IMR-90 (cell line): Measurements from ENCODE around the gene PRRC2B. TPM values are rescaled to one million over a fixed set of nuclear protein-coding genes. Genes with fewer than 3 reads are reported as not detected.

ENCODE experiments used
- ATAC-seq: fragments of 200-7000 bp; cut with Tn5 transposase; 2 replicates; pipeline ENCODE4 v1.9.1; 2020; ENCODE audit warnings: low read depth, mild to moderate bottlenecking, moderate library complexity
- BruUV-seq: library from RNA; stranded (reverse); fragments of 400-500 nt; replicated peaks from 2 replicates; lab custom pipeline; 2021; lab: Mats Ljungman, UMichigan
- CTCF ChIA-PET: fragments of 300-600 bp; formaldehyde crosslinking; extraction: SDS; loops from one replicate; lab custom pipeline; 2021; ENCODE audit warnings: antibody characterized with exemption; lab: Yijun Ruan, JAX
- POLR2A ChIA-PET: fragments of 300-600 bp; sonication (Branson Sonifier 250); formaldehyde crosslinking; loops from one replicate; lab custom pipeline; 2022; ENCODE audit warnings: antibody characterized with exemption; ENCODE audit not compliant: unreplicated experiment; lab: Charles Lee
- DNase-seq: peaks from one replicate; pipeline ENCODE4 v3.0.0; 2013
- H2AFZ ChIP-seq: replicated peaks from 2 replicates; pipeline ENCODE3; 2013; ENCODE audit warnings: low read length, mild to moderate bottlenecking; ENCODE audit not compliant: poor library complexity
- H2AK5ac ChIP-seq: 2 replicates; pipeline ENCODE4 v1.6.1; 2013; ENCODE audit warnings: low read depth, low read length, inconsistent platforms
- H2AK9ac ChIP-seq: replicated peaks from 2 replicates; pipeline ENCODE3; 2013; ENCODE audit warnings: mild to moderate bottlenecking, low read depth, low read length, moderate library complexity; ENCODE audit not compliant: poor library complexity
- H2BK120ac ChIP-seq: 2 replicates; pipeline ENCODE4 v1.6.1; 2013; ENCODE audit warnings: low read depth, low read length, inconsistent platforms
- H2BK15ac ChIP-seq: 3 replicates; pipeline ENCODE4 v1.6.1; 2013; ENCODE audit warnings: low read depth, low read length, inconsistent platforms
- H2BK20ac ChIP-seq: 2 replicates; pipeline ENCODE4 v1.6.1; 2013; ENCODE audit warnings: low read depth, mild to moderate bottlenecking, inconsistent platforms, low read length, moderate library complexity
- H2BK5ac ChIP-seq: 2 replicates; pipeline ENCODE4 v1.6.1; 2013; ENCODE audit warnings: mild to moderate bottlenecking, low read depth, low read length, inconsistent platforms; ENCODE audit not compliant: poor library complexity, severe bottlenecking
- H3K14ac ChIP-seq: replicated peaks from 2 replicates; pipeline ENCODE4 v1.6.1; 2013; ENCODE audit warnings: low read depth, low read length, inconsistent platforms
- H3K18ac ChIP-seq: 2 replicates; pipeline ENCODE4 v1.6.1; 2013; ENCODE audit warnings: low read depth, low read length, control low read depth
- H3K23ac ChIP-seq: 2 replicates; pipeline ENCODE4 v1.6.1; 2013; ENCODE audit warnings: low read depth, low read length, inconsistent platforms
- H3K27ac ChIP-seq: 2 replicates; pipeline ENCODE4 v1.5.1; 2013; ENCODE audit warnings: mild to moderate bottlenecking, control low read depth, low read length; ENCODE audit not compliant: insufficient read depth
- H3K27me3 ChIP-seq: 2 replicates; pipeline ENCODE4 v1.6.1; 2013; ENCODE audit warnings: low read length; ENCODE audit not compliant: control insufficient read depth, insufficient read depth
- H3K36me3 ChIP-seq: 2 replicates; pipeline ENCODE4 v1.6.1; 2013; ENCODE audit warnings: low read length, mixed read lengths; ENCODE audit not compliant: control insufficient read depth, insufficient read depth
- H3K4ac ChIP-seq: 2 replicates; pipeline ENCODE4 v1.6.1; 2013; ENCODE audit warnings: low read depth, low read length, inconsistent platforms
- H3K4me1 ChIP-seq: 2 replicates; pipeline ENCODE4 v1.6.1; 2013; ENCODE audit warnings: low read length, mixed read lengths; ENCODE audit not compliant: control insufficient read depth, insufficient read depth
- H3K4me2 ChIP-seq: 2 replicates; pipeline ENCODE4 v1.6.1; 2013; ENCODE audit warnings: low read depth, mild to moderate bottlenecking, control low read depth, low read length, moderate library complexity
- H3K4me3 ChIP-seq: 2 replicates; pipeline ENCODE4 v1.5.1; 2013; ENCODE audit warnings: low read depth, mild to moderate bottlenecking, control low read depth, low read length, moderate library complexity; ENCODE audit not compliant: insufficient read depth
- H3K56ac ChIP-seq: 2 replicates; pipeline ENCODE4 v1.6.1; 2013; ENCODE audit warnings: low read length, inconsistent platforms; ENCODE audit not compliant: insufficient read depth; ENCODE audit errors: extremely low read depth
- H3K79me1 ChIP-seq, 2 experiments: 2 replicates each; pipeline ENCODE4 v1.6.1; 2013; ENCODE audit warnings: low read length in 2 of 2, inconsistent platforms in 1 of 2, low read depth in 1 of 2
- H3K9ac ChIP-seq: 2 replicates; pipeline ENCODE4 v1.6.1; 2013; ENCODE audit warnings: low read depth, low read length, control low read depth
- H3K9me1 ChIP-seq: 2 replicates; pipeline ENCODE4 v1.6.1; 2013; ENCODE audit warnings: low read length, inconsistent platforms; ENCODE audit not compliant: insufficient read depth
- H3K9me3 ChIP-seq: 2 replicates; pipeline ENCODE4 v1.6.1; 2013; ENCODE audit warnings: low read length; ENCODE audit not compliant: control insufficient read depth, insufficient read depth
- H4K20me1 ChIP-seq: 2 replicates; pipeline ENCODE4 v1.6.1; 2013; ENCODE audit warnings: low read length, inconsistent platforms; ENCODE audit not compliant: insufficient read depth
- H4K5ac ChIP-seq: 2 replicates; pipeline ENCODE4 v1.6.1; 2013; ENCODE audit warnings: mild to moderate bottlenecking, low read depth, low read length, control low read depth
- H4K8ac ChIP-seq, 2 experiments: 2 replicates each; pipeline ENCODE4 v1.6.1; 2013; ENCODE audit warnings: low read depth in 2 of 2, low read length in 2 of 2, control low read depth in 1 of 2, inconsistent platforms in 1 of 2
- H4K91ac ChIP-seq: 2 replicates; pipeline ENCODE4 v1.6.1; 2013; ENCODE audit warnings: low read depth, low read length, inconsistent platforms; ENCODE audit not compliant: insufficient read depth
- CEBPB ChIP-seq: IDR thresholded peaks from 2 replicates; pipeline ENCODE4 v1.6.1; 2012; ENCODE audit warnings: low read depth, low read length, improper control_type of control experiment
- ELK1 ChIP-seq: fragments of 150-350 bp; IDR thresholded peaks from 2 replicates; pipeline ENCODE4 v1.6.1; 2016; ENCODE audit warnings: low read depth, mild to moderate bottlenecking, low read length, moderate library complexity, borderline replicate concordance
- FOS ChIP-seq: fragments of 150-350 bp; IDR thresholded peaks from 2 replicates; pipeline ENCODE4 v1.6.1; 2016; ENCODE audit warnings: low read depth, low read length
- MAZ ChIP-seq: IDR thresholded peaks from 2 replicates; pipeline ENCODE4 v1.6.1; 2012; ENCODE audit warnings: low read depth, mild to moderate bottlenecking, low read length, improper control_type of control experiment, moderate library complexity, borderline replicate concordance
- NFE2L2 ChIP-seq: fragments of 150-350 bp; IDR thresholded peaks from 2 replicates; pipeline ENCODE4 v1.6.1; 2016; ENCODE audit warnings: low read depth, mild to moderate bottlenecking, low read length
- POLR2A ChIP-seq: IDR thresholded peaks from 2 replicates; pipeline ENCODE4 v1.6.1; 2012; ENCODE audit warnings: mild to moderate bottlenecking, low read depth, low read length
- RFX5 ChIP-seq: IDR thresholded peaks from 2 replicates; pipeline ENCODE4 v1.8.0; 2012; ENCODE audit warnings: low read depth, mild to moderate bottlenecking, low read length, moderate library complexity
- WGBS, 2 experiments: methylation state at CpG; one replicate each; pipeline versions ENCODE4 v1.1.5 to v1.1.7; 2013; ENCODE audit warnings: missing lambda C conversion rate in 2 of 2; ENCODE audit not compliant: insufficient read length in 1 of 2; ENCODE audit errors: extremely low coverage in 2 of 2; 5-methylcytosine and 5-hydroxymethylcytosine counted together
- dilution Hi-C: fragments of 300-500 bp; cut with HindIII; formaldehyde crosslinking; loops from one replicate; pipeline ENCODE4 v1.14.3; 2018; ENCODE audit warnings: low sequenced_read_pairs; ENCODE audit not compliant: unreplicated experiment
- in situ Hi-C: fragments of 300-500 bp; cut with MboI; formaldehyde crosslinking; loops from 3 replicates; pipeline ENCODE4 v1.14.3; 2019; ENCODE audit warnings: low sequenced_read_pairs, inconsistent platforms, mixed read lengths
- intact Hi-C: fragments of 100-400 bp; cut with micrococcal nuclease; formaldehyde crosslinking; loops from 2 replicates; pipeline ENCODE4 v1.10.0; 2022
- polyA plus RNA-seq, 3 experiments: library from polyadenylated mRNA; depleted of rRNA; stranded (reverse); fragments of >200 nt; gene quantifications; 2 replicates each; pipeline ENCODE4 v1.2.3, GENCODE V29; 2012; ENCODE audit warnings: low replicate concordance in 1 of 3
- total RNA-seq: library from RNA; depleted of rRNA; stranded (reverse); fragments of >200 nt; gene quantifications from 2 replicates; pipeline ENCODE4 v1.2.3, GENCODE V29; 2012

PRRC2B gene
- total and polyA plus RNA-seq, 2 of the 4 experiments (the other 2 are of a cell fraction): 19.4 to 39.1 TPM

GRCh38 chr9:131405428-131405827 is 11.5 kb downstream of the PRRC2B start:
- H2BK5ac ChIP-seq: no peak overlapping the region
- H4K8ac ChIP-seq: no peak overlapping the region
- H2BK15ac ChIP-seq: no peak overlapping the region
- no peak overlapping the region for H2AK9ac ChIP-seq
- H4K5ac ChIP-seq: no peak overlapping the region
- H3K9me3 ChIP-seq: no peaks in the 10 kb centered on the region
- WGBS, 2 experiments: 20% methylated on average over 1 of the region's 6 CpGs; no CpG with 5 or more reads in 1 of the 2 experiments
- no peak overlapping the region; the same call in 1 of the 2 replicates for H3K27ac ChIP-seq
- dilution Hi-C loops: no loop called here
- peaks cover 49% of the 10 kb centered on the region for H3K9me1 ChIP-seq
- no peak overlapping the region for H3K56ac ChIP-seq
- CTCF ChIA-PET: interaction anchor here (1.5 kb wide), 1 partner anchor 27 kb away, joined by 4 read pairs; no protein-coding TSS in a partner anchor
- peaks cover 100% of the 10 kb centered on the region for H4K20me1 ChIP-seq
- no TSS peak for BruUV-seq
- no peaks in the 10 kb centered on the region for H3K36me3 ChIP-seq
- peak overlapping the region; percentile 17 for H3K4me2 ChIP-seq
- TF ChIP-seq NFE2L2 (no peak), ELK1 (no peak), CEBPB (0 out of 2 replicates have a peak, but pooled peaks have one; percentile 8), FOS (no peak), POLR2A (no peak), MAZ (no peak), RFX5 (no peak)
- H3K4ac ChIP-seq: no peak overlapping the region
- no peak overlapping the region for H3K4me3 ChIP-seq
- no peak overlapping the region for H2BK20ac ChIP-seq
- ATAC-seq (peak; percentile 46), DNase-seq (peak; percentile 75)
- H3K4me1 ChIP-seq: peaks cover 48% of the 10 kb centered on the region
- H4K91ac ChIP-seq: no peak overlapping the region
- H2AFZ ChIP-seq: no peak overlapping the region
- H3K27me3 ChIP-seq: no peaks in the 10 kb centered on the region
- POLR2A ChIA-PET: no interaction called here
- H3K23ac ChIP-seq: no peak overlapping the region
- in situ Hi-C loops: no loop called here
- H3K18ac ChIP-seq: no peak overlapping the region
- H2AK5ac ChIP-seq: no peak overlapping the region
- H3K9ac ChIP-seq: no peak overlapping the region
- intact Hi-C loops: no loop called here
- H2BK120ac ChIP-seq: no peak overlapping the region
- peaks cover 0 to 71% of the 10 kb centered on the region in 2 experiments; a peak in 2 of 4 replicates for H3K79me1 ChIP-seq
- H3K14ac ChIP-seq: no peak overlapping the region
